Amygdala (tissue), 56 donors: ENCODE measurements around the gene PCSK9.

Experiments
- DNase-seq, 56 donors: peaks; one replicate each; lab custom pipeline; 2025; lab: John Stamatoyannopoulos, UW

The PCSK9 gene

DNA sequence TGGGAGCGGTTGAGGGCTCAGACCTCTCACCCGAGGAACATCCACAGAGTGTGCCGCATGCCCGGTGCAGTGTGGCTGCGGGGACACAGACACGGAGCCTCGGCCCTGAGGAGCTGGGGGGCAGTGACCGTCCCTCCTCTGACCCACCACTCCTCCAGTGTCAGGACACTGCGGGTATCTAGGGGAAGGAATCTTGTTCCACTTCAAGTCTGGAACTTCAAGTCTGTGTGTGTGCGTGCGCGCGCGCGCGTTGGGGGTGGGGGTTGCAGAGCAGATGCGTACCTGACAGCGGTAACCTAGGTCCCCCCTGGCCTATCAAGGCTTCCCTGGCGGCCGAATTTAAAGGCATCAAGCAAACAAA is 17.3 kb downstream of the PCSK9 start:
- no peak for DNase-seq

DNA sequence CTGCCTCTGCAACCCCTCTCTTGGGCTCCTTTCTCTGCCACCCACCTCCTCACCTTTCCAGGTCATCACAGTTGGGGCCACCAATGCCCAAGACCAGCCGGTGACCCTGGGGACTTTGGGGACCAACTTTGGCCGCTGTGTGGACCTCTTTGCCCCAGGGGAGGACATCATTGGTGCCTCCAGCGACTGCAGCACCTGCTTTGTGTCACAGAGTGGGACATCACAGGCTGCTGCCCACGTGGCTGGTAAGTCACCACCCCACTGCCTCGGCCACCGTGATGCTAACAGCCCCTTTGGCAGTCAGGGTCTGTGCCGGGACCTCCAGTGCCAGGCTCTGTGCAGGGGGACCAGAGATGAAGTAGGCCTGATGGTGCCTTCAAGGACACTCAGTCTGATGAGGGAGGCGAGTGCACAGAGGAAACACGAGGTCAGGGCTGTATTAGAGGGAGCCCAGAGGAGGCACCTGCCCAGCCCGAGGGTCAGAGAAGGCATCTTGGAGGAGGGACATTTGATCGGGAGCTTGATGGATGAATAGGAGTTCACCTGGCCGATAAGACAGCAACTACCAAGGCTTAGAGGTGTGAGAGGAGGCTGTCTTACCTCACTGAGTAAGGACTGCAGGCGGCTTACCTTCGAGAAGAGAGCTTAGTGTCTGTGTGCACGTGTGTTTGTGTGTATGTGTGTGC is 18.1 kb downstream of the PCSK9 start:
- no peak for DNase-seq

DNA sequence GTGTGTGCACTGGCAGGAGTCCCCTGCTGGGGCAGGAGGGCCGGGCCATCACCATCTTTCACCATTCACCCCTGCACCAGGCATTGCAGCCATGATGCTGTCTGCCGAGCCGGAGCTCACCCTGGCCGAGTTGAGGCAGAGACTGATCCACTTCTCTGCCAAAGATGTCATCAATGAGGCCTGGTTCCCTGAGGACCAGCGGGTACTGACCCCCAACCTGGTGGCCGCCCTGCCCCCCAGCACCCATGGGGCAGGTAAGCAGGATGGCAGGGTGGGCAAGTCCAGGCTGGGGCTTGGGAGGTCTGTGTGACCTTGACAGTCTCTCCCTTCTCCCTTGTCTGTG is 18.6 kb downstream of the PCSK9 start:
- DNase-seq = no peak

DNA sequence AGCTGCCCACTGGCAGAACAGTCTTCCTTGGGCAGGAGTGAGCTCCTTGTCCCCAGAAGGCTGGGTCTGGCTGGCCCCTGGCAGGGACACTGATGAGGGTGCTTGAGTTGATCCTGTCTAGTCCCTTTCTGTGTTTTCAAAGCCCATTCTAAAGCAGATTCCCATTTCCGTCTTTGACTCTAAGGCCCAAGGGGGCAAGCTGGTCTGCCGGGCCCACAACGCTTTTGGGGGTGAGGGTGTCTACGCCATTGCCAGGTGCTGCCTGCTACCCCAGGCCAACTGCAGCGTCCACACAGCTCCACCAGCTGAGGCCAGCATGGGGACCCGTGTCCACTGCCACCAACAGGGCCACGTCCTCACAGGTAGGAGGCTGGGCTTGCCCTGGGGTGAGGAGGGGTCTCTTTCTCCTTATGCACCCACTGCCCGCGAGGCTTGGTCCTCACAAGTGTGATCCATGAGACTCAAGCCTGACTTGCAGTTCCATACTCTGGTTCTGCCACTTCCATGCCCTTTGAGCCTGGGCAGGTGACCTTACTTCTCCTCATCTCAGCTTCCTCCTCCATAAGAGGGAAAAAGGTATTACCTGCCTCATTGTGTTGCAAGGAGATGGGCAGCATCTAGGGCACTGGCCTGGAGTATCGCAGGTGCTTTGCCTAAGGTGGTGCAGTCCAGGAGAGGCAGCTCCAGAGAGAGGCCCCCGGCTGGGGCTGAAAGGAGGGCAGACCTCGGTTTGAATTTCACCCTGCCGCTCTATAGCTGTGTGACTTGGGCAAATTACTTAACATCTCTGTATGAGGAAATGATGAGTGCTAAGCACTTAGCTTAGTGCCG is 20.2 kb downstream of the PCSK9 start:
- no peak for DNase-seq

DNA sequence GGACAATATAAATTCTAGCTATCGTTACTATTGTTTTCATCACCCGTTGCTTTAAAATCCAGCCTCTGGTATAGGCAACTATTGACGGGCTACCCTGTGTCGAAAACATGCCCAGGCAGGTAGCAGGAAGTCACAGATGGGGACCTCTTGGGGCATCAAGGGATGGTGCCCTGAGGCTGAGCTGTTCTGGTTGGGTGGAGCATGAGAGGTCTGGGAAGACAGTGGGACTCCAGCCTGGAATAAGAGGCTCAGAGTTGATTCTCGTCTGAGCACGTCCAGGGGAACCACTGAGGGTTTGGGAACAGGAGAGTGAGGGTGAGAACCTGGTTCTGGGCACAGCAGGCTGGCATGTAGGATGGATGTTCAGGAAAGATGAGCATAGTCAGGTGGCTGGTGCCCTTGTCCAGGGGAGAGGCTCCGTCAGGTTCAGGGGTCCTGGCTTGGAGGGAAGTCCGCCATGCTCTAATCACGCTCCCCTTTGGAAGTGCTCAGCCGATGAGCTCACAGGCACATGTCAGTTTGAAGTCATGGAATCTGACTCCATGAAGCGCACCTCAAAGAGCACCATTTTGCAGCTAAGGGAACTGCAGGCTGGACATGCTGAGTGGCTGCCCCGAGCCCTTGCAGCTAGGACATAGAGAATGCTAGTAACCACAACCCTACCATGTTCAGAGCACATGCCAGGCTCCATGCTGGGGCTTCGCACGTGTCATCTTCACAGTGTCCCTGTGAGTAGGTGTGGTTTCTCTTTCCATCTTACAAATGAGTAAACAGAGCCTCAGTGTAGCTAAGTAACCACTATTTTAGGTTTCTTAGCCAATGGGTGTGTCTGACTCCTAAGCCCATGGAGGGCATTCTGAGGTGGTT is 21.0 kb downstream of the PCSK9 start:
- no peak for DNase-seq

DNA sequence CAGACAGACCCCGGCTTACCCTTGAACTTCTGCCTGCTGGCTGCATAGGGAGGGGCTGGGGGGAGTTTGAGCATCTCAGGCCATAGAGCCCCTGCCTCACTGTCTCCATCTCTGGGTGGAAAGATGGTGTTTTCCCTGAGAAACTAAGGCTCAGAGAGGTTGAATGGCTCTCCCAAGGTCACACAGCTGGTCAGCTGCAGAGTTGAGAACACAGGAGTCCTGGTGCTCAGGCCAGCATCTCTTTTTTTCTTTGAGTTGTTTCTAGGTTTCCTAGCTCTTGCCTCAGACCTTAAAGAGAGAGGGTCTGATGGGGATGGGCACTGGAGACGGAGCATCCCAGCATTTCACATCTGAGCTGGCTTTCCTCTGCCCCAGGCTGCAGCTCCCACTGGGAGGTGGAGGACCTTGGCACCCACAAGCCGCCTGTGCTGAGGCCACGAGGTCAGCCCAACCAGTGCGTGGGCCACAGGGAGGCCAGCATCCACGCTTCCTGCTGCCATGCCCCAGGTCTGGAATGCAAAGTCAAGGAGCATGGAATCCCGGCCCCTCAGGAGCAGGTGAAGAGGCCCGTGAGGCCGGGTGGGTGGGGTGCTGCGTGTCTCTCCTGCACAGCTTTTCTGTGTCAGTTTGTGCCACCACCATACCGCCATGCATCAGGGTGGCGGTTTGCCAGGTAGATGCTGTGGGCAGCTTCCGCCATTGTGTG is 21.8 kb downstream of the PCSK9 start:
- DNase-seq = no peak

DNA sequence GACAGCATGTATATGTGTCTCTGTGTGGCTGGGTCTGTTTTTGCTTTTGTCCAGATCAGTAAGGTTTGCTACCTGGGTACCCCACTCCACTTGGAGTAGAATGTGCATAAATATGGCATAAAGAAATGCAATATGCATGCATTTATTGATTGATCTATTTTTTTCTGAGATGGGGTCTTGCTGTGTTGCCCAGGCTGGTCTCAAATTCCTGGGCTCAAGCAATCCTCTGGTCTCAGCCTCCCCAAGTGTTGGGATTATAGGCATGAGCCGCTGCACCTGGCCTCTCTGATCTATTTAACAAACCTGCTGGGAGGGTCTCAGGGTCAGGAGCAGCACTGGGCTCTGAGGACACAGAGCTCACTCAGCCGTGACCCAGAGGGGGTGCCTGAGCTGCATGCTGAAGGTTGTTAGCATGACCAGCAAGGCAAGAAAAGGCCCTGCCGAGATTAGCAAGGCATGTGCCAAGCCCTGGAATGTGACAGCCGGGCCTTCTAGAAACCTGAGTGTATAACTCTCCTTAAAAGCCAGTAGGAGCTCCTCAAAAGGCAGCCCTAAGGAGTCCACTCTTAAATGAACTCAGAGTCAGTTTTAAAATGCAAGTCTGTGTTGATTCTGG is 22.5 kb downstream of the PCSK9 start:
- DNase-seq = no peak

DNA sequence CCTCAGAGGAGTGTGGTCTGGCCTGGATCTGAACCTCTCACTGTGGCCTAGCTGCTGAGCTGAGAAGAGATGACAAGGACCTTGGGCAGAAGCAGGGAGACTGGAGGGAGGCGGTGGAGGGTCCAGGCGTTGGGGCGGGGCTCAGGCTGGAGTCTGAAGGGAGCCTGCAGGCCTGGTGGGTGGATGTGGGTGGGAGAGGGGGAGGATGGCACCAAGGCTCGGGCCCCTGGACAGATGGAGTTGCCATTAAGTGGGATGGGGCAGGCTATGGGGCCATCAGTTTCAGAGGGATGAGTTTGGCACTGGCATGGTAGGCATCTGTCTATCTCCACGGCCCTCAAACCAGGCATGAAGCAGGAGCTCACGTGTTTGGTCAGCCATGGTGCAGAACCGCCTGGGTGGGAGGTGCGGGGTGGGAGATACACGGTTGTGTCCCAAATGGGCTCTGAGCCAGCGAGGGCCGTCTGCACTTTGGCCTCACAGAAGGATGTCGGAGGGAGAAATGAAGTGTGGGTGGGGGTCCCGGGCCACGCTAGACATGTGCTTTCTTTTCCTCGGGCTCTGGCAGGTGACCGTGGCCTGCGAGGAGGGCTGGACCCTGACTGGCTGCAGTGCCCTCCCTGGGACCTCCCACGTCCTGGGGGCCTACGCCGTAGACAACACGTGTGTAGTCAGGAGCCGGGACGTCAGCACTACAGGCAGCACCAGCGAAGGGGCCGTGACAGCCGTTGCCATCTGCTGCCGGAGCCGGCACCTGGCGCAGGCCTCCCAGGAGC is 23.6 kb downstream of the PCSK9 start:
- DNase-seq = no peak

DNA sequence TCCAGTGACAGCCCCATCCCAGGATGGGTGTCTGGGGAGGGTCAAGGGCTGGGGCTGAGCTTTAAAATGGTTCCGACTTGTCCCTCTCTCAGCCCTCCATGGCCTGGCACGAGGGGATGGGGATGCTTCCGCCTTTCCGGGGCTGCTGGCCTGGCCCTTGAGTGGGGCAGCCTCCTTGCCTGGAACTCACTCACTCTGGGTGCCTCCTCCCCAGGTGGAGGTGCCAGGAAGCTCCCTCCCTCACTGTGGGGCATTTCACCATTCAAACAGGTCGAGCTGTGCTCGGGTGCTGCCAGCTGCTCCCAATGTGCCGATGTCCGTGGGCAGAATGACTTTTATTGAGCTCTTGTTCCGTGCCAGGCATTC is 24.2 kb downstream of the PCSK9 start:
- no peak for DNase-seq

DNA sequence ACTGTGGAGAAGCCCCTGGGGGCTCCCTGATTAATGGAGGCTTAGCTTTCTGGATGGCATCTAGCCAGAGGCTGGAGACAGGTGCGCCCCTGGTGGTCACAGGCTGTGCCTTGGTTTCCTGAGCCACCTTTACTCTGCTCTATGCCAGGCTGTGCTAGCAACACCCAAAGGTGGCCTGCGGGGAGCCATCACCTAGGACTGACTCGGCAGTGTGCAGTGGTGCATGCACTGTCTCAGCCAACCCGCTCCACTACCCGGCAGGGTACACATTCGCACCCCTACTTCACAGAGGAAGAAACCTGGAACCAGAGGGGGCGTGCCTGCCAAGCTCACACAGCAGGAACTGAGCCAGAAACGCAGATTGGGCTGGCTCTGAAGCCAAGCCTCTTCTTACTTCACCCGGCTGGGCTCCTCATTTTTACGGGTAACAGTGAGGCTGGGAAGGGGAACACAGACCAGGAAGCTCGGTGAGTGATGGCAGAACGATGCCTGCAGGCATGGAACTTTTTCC is 24.8 kb downstream of the PCSK9 start:
- peak in 4 of 56 donors; percentile 12 to 34 (median 18) for DNase-seq

DNA sequence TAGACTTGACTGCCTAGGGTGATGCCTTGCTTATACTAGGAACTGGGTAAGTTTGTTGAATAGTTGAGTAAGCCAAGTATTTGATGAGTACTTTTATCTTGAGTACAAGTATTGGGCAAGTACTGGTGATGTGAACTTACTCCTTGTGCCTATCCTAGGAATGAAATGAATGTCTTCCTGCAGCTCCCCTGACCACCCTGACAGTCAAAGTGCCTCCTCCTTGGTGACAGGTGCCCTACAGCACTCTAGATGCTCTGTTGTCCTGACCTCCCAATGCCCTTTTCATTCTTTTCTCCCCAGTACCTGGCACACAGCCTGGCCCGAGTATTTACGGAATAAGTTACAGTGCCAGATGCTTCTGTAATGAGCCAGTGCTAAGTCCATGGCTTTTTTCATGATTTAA is 25.5 kb downstream of the PCSK9 start:
- no peak for DNase-seq

DNA sequence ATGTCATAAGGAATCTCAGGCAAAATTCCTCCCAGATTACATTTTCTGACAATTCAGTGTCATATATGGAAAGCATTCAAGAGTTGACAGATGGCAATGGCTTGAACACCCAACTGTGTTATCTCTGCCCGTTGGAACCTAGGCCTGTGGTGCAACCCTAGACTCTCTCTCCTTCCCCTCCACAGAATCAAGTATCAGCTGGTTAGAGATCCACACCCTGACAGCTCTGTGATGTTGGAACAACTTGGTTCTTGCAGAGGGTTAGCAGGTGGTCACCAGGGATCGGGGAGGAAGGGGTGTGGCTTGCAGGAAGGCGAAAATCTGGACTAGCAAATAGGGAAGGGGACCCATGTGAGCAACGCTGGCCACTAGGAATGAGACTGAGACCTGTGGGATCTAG is 26.3 kb downstream of the PCSK9 start:
- DNase-seq = no peak

DNA sequence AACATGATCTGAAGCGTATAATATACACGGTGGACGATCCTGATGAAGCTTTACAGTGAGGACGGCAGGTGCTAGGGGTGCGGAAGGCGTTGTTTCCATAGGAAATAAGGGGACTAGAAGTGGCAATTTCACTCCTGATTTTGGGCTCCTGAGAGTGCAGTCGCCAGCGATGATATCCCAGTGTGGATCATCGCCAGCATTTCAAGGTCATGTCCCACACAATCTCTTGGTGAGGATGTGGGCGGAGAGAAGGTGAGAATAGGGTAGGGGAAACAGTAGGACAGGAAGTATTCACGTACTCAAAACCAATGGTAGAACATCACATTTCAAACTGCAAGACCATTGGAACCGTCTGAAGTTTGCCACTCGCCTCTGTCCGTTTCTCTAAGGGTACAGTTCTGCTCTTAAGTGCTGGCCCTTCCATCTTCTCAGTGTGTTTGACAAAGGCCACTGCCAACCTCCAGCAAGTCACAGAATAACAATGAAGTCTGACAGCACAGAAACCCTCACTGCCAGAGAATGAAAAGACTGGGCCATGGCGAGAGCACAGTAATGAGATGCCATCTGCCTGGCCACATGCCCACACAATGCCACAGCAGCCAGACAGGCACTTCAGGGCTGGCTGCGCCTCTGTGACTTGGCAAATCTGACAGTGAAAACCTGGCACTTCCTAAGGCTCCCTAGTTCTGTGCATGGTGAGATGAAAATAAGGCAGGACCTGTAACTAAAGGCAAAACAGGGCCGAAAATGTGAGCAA is 27.9 kb downstream of the PCSK9 start:
- DNase-seq = peak in 53 of 56 donors; percentile 18 to 93 (median 72)

DNA sequence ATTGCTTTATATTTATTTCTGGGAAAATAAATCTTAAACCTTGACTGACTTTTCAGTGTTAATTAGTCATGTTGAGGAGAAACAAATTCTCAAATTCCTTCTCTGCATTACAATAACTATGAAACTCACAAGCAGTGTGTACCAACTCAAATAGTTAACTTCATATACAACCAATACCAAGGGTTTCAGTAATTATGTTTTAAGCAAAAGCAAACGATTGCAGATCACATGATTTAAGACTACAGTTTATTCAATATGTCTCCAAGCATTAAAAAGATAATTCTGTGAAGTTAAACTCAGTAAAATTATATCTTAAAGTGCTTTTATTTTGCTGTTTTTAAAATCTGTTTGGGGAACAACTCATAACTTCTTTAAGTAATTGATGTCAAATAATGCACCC is 28.6 kb downstream of the PCSK9 start:
- no peak for DNase-seq

DNA sequence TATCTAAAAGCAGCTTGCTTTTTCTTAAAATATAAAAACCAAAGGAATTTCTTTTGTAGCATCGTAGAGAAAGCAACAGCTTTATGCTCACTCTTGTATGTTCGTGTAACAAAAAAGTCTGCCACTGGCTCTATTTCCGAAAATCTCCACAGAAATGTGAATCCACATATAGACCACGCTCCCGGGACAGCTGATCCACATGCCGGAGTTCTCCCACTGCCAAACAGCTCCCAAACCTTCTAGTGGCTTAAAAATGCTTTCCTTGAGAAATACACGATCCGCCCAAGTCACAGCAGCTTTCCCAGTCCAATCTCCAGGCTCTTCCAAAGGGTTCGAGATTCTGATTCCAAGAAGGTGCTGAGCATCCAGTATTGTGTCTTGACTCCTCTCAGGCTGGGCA is 29.3 kb downstream of the PCSK9 start:
- DNase-seq = no peak

DNA sequence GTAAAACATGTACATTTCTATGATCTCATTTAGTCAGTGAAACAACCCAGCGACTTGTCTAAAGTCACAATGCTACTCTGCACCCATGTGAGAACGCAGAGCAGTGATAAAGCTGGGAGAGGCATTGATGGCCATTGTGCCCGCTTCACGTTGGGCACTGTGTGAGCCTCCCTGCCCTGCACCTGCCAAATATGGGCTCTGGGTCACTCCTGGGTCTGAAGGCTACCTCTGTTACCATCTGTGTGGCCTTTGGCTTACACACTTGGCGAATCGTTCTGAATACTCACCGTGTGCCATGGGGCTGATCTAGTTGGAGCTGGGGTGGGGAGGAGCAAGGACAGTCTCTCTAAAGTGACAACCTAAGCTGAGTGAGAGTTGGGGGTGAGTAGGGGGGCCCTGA is 29.9 kb downstream of the PCSK9 start:
- no peak for DNase-seq

DNA sequence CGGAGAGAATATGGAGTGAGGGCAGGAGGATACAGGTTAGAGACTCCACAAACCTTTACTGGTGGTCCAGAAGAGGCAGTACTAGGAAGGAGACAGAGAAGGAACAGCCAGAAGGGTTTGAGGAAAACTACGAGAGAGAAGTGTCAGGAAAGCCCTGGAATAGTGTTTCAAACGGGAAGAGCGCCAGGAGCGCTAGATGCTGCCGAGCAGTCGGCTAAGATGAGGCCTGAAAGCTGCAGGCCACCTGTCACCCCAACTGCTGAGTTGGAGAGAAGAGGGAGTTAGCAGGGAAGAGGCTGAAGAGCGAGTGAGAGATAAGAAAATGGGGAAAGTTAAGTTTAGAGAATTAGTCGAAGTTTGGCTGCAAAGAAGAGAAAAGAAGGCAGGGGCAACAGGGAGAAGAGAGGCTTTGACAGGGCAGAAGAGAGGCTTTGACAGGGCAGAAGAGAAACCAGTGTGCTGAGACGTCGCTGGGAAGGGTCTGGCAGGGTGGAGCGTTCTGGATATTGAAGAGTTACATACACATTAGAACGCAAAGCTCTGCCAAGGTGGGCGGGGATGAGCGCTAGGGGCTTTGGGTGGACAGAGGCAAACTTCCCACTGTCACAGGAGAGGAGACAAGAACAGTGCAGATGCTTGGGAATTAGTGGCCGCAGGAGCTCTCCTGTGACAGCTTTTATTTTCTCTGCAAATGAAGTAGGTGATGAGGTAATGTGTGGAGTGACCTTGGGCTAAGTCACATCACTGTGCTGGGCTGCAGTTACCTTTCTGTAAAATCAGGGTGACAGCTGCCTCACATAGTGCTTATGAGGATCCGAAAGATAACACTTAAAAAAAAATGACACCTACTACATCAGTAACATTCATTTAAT is 31.2 kb downstream of the PCSK9 start:
- DNase-seq = no peak

DNA sequence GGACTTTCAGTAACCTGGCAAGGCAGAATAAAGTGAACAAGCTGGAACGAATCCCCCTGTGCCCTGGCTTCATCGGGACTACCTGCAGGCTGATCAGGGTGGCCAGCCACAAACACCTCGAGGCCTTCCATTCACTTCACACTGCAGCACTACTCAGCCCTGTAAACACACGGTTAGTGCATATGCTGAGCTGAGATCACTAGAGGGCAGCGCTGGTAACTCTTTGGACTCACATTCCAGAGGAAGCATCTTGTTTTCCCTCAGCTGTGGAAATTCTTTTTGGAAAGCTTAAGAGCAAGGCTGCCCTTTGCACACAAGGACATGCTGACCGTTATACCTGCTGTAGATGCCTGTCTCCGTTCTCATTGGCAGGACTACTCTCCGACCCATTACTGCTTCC is 32.1 kb downstream of the PCSK9 start:
- DNase-seq = peak in 1 of 56 donors; percentile 19
